GM12801 (cell line): ENCODE measurements around the gene TRAPPC4.

Experiments
- TF ChIP-seq, protein P1 (sequence below): IDR thresholded peaks from one replicate; pipeline ENCODE4 v1.5.1; 2011; ENCODE audit warnings: control low read depth; ENCODE audit not compliant: insufficient read length; ENCODE audit errors: extremely low read depth

The TRAPPC4 gene

DNA sequence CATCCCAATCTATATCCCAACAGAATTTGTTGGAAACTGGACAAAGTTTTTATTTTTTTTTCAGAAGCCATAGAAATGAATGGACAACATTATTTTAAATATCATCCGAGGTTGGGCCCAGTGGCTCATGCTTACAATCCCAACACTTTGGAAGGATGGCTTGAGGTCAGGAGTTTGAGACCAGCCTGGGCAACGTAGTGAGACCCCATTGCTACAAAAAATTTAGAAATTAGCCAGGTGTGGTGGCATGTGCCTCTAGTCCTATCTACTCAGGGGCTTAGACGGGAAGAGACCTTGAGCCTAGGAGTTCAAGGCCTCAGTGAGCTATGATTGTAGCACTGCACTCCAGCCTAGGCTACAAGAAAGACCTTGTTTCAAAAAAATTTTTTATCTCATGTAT, 16.2 kb downstream of the TRAPPC4 start:
- TF ChIP-seq, protein P1, sequence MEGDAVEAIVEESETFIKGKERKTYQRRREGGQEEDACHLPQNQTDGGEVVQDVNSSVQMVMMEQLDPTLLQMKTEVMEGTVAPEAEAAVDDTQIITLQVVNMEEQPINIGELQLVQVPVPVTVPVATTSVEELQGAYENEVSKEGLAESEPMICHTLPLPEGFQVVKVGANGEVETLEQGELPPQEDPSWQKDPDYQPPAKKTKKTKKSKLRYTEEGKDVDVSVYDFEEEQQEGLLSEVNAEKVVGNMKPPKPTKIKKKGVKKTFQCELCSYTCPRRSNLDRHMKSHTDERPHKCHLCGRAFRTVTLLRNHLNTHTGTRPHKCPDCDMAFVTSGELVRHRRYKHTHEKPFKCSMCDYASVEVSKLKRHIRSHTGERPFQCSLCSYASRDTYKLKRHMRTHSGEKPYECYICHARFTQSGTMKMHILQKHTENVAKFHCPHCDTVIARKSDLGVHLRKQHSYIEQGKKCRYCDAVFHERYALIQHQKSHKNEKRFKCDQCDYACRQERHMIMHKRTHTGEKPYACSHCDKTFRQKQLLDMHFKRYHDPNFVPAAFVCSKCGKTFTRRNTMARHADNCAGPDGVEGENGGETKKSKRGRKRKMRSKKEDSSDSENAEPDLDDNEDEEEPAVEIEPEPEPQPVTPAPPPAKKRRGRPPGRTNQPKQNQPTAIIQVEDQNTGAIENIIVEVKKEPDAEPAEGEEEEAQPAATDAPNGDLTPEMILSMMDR = no peak

DNA sequence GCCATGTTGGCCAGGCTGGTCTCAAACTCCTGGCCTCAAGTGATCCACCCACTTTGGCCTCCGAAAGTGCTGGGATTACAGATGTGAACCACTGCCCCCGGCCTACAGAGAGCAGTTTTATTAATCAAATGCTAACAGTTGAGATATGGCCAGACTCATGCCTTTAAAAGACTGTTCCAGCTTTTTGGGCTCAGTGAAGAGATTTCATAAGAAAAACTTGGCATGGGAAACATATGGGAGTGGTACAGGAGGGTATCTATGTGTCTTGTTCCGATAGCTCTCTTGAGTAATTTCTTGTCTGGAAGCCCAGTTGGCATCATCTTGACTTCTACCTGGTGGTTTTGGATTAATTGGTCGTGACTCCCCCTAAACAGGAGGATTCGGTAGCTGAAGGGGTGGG, 20.3 kb downstream of the TRAPPC4 start:
- TF ChIP-seq, protein P1 = no peak

DNA sequence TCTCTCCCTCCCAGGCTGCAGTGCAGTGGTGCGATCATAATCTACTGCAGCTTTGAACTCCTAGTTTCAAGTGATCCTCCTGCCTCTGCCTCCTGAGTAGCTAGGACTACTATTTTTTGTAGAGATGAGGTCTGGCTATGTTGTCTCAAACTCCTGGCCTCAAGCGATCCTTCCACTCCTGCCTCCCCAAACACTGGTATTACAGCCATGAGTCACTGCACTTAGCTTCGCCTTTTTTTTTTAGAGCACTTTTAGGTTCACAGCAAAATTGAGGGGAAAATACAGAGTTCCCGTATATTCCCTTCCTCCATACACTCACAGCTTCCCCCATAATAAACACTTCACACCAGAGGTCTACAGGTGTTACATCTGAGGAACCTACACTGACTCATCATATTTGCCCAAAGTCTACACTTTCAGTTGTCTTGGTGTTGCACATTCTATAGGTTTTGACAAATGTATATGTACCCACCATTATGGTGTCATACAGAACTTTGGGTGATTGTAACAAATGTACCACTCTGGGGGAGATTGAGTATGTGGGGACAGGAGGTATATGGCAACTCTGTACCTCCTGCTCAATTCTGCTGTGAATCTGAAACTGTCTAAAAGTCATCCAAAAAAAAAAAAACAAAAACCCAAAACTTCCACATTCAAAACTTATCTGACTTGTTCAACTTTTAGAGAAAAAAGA, 23.4 kb downstream of the TRAPPC4 start:
- TF ChIP-seq, protein P1 = no peak

DNA sequence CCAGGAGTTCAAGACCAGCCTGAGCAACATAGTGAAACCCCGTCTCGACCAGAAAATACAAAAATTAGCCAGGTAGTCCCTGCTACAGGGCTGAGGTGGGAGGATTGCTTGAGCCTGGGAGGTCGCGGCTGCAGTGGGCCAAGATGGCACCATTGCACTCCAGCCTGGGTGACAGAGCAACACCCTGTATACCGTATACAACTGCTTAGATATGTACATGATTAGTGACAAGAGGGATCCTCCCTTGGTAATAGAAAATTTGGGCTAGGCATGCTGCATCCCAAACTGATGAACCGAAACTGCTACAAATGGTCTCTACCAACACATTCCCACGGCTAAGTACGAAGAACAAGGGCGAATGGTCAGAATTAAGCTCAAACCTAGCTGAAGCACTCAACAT, 24.4 kb downstream of the TRAPPC4 start:
- TF ChIP-seq, protein P1 = no peak

DNA sequence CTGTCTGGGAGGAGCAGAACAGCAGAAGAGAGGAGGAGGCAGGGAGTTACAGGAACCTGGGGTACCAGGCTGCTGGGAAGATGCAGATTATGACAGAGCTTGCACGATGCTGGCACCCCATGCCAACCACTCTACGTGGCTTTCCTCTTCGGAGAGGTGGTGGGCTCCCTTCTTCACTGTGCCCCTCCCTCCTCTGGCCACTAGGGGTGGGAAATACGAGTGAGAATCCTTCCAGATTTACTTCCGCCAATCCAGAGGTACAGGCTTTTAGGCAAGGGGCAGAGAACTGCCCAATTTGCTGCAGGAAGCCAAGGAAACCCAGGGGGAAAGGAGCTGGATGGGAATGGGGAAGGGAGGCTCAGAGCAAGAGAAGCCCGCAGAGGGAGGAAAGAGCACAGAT, 26.1 kb downstream of the TRAPPC4 start:
- TF ChIP-seq, protein P1 = no peak

DNA sequence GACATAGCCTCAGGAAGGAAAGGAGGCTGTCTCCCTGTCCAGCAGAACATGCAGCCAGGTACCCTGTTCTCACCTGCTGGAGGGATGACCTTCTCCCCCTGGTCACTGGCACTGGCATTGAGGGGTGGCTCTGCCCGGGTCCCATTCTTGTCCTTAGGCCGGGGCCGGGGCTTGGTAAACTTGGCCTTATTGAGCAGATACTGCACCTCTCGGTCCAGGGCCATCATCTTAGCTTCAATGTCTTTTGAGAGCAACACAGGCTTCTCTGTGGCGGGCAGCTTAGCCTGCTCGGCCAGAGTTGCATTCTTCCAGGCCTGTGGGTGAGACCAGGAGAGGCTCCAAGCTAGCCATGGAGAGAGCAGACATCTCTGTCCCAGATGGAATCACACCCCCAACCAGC, 27.9 kb downstream of the TRAPPC4 start:
- TF ChIP-seq, protein P1 = no peak

DNA sequence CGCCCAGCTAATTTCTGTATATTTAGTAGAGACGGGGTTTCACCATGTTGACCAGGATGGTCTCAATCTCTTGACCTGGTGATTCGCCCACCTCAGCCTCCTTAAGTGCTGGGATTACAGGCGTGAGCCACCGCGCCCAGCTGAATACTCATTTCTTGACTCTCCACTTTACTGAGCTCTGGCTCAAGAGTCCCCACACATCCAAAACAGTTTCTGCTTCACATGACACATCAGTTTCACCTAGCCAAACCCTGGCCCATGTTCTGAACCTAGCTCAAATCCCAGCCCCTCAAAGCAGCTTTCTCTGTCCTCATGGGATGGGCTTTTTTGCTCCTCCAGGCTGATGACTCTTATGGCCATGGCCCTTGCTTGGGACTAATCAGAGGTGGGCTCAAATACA, 28.6 kb downstream of the TRAPPC4 start:
- TF ChIP-seq, protein P1 = no peak

DNA sequence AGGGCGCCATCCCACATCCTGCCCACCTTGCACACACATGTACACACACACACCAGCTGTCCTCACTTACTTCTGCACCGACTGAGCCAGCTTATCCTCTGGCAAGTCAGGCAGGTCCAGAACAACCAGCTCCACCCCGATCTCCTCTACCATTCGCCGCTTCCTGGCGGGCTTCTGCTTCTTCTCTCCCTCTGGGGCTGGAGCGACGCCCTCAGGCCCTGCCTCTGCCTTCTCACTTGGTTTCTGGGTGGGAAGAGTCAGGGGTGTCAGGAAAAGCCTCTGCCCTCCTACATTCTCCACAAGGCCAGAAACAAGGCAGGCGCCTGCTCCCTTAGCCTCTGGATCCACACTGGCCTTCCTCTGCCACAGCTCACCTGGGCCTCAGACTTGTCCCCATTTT, 30.1 kb downstream of the TRAPPC4 start:
- TF ChIP-seq, protein P1 = no peak
